Kidney (tissue), 14 donors: Measurements from ENCODE around the gene CNOT9. TPM values are rescaled to one million over a fixed set of nuclear protein-coding genes. Genes with fewer than 3 reads are reported as not detected.
"Not testable (repeated sequence)": the region's sequence is repeated elsewhere in the genome, so short reads cannot be mapped to it uniquely, and the experiment has no call there.

Experiments used
- DNase-seq, 5 donors: peaks; one replicate each; pipeline ENCODE4 v3.0.0-alpha.2; 2013 to 2020
- FAIRE-seq: peaks from 2 replicates; lab custom pipeline; 2012; peaks lifted over from hg19 to GRCh38; lab: Jason Lieb, UNC
- H3K27ac ChIP-seq, 2 donors: one replicate each; pipeline ENCODE4 v1.7.0; 2013; ENCODE audit warnings: low read depth in 2 of 2, low read length in 2 of 2, inconsistent platforms in 1 of 2
- H3K27me3 ChIP-seq: one replicate; pipeline ENCODE4 v1.7.1; 2013; ENCODE audit warnings: low read length, inconsistent platforms; ENCODE audit not compliant: control insufficient read depth, insufficient read depth
- H3K36me3 ChIP-seq, 3 donors: one replicate each; pipeline versions ENCODE4 v1.7.0 to v1.7.1; 2013; ENCODE audit warnings: low read length in 3 of 3, control low read depth in 1 of 3, inconsistent platforms in 1 of 3; ENCODE audit not compliant: insufficient read depth in 3 of 3, control insufficient read depth in 2 of 3
- H3K4me1 ChIP-seq, 3 donors: one replicate each; pipeline versions ENCODE4 v1.7.0 to v1.7.1; 2013; ENCODE audit warnings: low read length in 3 of 3, inconsistent platforms in 1 of 3, low read depth in 1 of 3; ENCODE audit not compliant: control insufficient read depth in 2 of 3, insufficient read depth in 2 of 3
- H3K4me3 ChIP-seq, 3 donors: one replicate each; pipeline versions ENCODE4 v1.7.0 to v1.8.1; 2013; ENCODE audit warnings: low read length in 3 of 3, control low read depth in 1 of 3, inconsistent platforms in 1 of 3
- H3K9ac ChIP-seq, 3 donors: one replicate each; pipeline versions ENCODE4 v1.7.0 to v1.7.1; 2013; ENCODE audit warnings: low read length in 3 of 3, control low read depth in 1 of 3, inconsistent platforms in 1 of 3
- H3K9me3 ChIP-seq, 3 donors: one replicate each; pipeline versions ENCODE4 v1.7.0 to v1.7.1; 2013; ENCODE audit warnings: low read length in 3 of 3, control low read depth in 1 of 3, inconsistent platforms in 1 of 3; ENCODE audit not compliant: control insufficient read depth in 2 of 3, insufficient read depth in 1 of 3
- CTCF ChIP-seq: IDR thresholded peaks from 3 replicates; pipeline ENCODE4 v1.5.1; 2012; ENCODE audit warnings: mild to moderate bottlenecking, moderate library complexity, borderline replicate concordance; ENCODE audit not compliant: insufficient read depth; ENCODE audit errors: extremely low read depth
- intact Hi-C: fragments of 100-400 bp; cut with DNase I; formaldehyde crosslinking; loops from one replicate; pipeline ENCODE4 v1.11.1; 2022
- polyA plus RNA-seq: library from polyadenylated mRNA; stranded (reverse); fragments of 350-450 nt; fragmentation: Illumina TruSeq; extraction: RNeasy Lipid Tissue Mini Kit (QIAGEN cat#74804); gene quantifications from one replicate; pipeline ENCODE4 v1.2.3, GENCODE V29; 2014; ENCODE audit warnings: low read depth, low replicate concordance; ENCODE audit not compliant: insufficient read depth
- total RNA-seq: library from RNA; stranded (reverse); fragmentation: NEBNext Ultra II Directional; extraction: Animal tissue kit (Norgen Biotek cat#: 25700); gene quantifications from one replicate; pipeline ENCODE4 v1.2.1, GENCODE V29; 2021
- donor health status: control.
- donor health status: control.
- donor health status: control.
- donor health status: control.
- donor health status: control.
- donor health status: DM: yes; HTN: yes; CAD: no.
- donor health status: Normal renal cell carcinoma (clear cell type).

CNOT9 gene
- total and polyA plus RNA-seq, 2 donors from 2014 or later, result 12.6 to 35.8 TPM

DNA sequence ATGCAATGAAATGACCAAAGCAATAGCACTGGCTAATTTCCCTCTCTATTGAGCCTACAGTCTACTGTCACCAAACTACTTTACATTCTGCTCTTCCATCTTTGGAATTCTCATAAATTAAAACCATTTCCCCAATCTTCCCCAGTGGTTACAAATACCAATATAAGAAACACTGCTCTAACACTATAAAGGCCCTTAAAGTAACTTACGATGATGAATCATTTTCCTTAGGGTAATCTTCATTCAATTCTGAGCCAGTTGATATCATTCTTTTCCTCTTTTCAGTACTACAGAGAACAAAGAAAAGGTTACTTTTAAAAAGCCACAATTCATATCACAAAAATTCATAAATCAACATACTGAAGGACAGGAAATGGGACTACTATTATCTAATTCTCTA lies 22.6 kb upstream of the CNOT9 start:
- FAIRE-seq, result no peak
- Histone ChIP-seq H3K36me3 (peaks cover 0 to 43% (median 19%) of the 10 kb centered on the region in 3 donors), H3K9ac (no peak overlapping the region), H3K4me3 (no peak overlapping the region), H3K27ac (no peak overlapping the region), H3K27me3 (no peaks in the 10 kb centered on the region), H3K4me1 (no peaks in the 10 kb centered on the region), H3K9me3 (no peaks in the 10 kb centered on the region)
- intact Hi-C loops, result no loop called here
- no peak for TF ChIP-seq CTCF
- no peak for DNase-seq

- Histone ChIP-seq H3K4me3 (no peak overlapping the region), H3K36me3 (peaks cover 0 to 31% (median 7%) of the 10 kb centered on the region in 3 donors), H3K27me3 (no peaks in the 10 kb centered on the region), H3K4me1 (no peaks in the 10 kb centered on the region), H3K27ac (no peak overlapping the region), H3K9ac (no peak overlapping the region), H3K9me3 (no peaks in the 10 kb centered on the region)
- FAIRE-seq, result no peak
- no peak for TF ChIP-seq CTCF
- intact Hi-C loops, result no loop called here
- DNase-seq, result no peak
These were observed 21.1 kb upstream of the CNOT9 start for GRCh38 chr2:218547511-218547910.

DNA sequence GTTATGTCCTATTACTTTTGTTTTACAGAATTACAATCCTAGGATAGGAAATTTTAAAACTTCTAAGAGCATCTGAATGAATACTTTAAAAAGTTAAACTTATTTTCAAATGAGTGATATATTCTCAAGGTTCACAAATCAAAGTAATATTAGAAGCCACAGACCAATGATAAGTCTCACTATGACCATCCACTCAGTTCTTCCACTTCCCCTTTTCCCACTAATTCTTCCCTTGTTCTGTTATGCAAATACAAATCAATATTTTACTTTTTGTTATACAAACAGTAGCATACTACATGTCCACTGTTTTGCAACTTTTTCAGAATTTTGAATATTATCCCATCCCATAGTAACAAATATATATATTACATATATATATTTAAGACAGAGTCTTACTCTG lies 20.7 kb upstream of the CNOT9 start:
- peaks cover 2 to 28% (median 6%) of the 10 kb centered on the region in 3 donors for H3K36me3 ChIP-seq
- intact Hi-C loops, result no loop called here
- H3K27me3 ChIP-seq, result no peaks in the 10 kb centered on the region
- H3K27ac ChIP-seq, result no peak overlapping the region
- H3K9me3 ChIP-seq, result no peaks in the 10 kb centered on the region
- no peak for DNase-seq
- no peak for TF ChIP-seq CTCF
- no peaks in the 10 kb centered on the region for H3K4me1 ChIP-seq
- no peak overlapping the region for H3K9ac ChIP-seq
- no peak for FAIRE-seq
- no peak overlapping the region for H3K4me3 ChIP-seq

DNA sequence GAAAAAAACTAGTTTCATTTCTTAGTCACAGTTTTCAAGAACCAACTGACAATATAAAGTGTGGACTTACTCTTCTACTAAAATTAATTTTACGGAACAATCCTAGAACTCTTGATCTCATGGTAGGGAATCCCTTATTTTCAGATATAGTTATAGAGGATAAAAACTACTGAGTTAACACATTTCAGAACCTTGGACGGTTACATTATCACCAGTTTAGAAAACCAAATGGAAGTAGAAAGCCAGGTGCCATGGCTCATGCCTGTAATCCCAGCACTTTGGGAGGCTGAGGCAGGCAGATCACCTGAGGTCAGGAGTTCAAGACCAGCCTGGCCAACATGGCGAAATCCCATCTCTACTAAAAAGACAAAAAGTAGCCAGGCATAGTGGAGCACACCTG lies 14.4 kb upstream of the CNOT9 start:
- FAIRE-seq, H3K27ac ChIP-seq, H3K4me1 ChIP-seq, intact Hi-C loops, H3K27me3 ChIP-seq, H3K9me3 ChIP-seq, DNase-seq, H3K9ac ChIP-seq, H3K4me3 ChIP-seq: not testable (repeated sequence)
- peaks cover 7 to 13% (median 8%) of the 10 kb centered on the region in 3 donors for H3K36me3 ChIP-seq
